Activated CD8-positive, alpha-beta T cell treated with anti-CD3 and anti-CD28 coated beads for 36 hours (primary cell): ENCODE results near the gene PLCB2. TPM values are rescaled to one million over a fixed set of nuclear protein-coding genes. Genes with fewer than 3 reads are reported as not detected.

Source experiments
- ATAC-seq: fragments of 200-7000 bp; cut with Tn5 transposase; one replicate; pipeline ENCODE4 v1.10.0; 2021; ENCODE audit warnings: mild to moderate bottlenecking, moderate library complexity
- CTCF ChIA-PET: fragments of 350-600 bp; sonication (Branson Sonifier 250); formaldehyde crosslinking; loops from one replicate; lab custom pipeline; 2021; ENCODE audit warnings: antibody characterized with exemption; lab: Charles Lee
- POLR2A ChIA-PET: fragments of 350-600 bp; sonication (Branson Sonifier 250); formaldehyde crosslinking; loops from one replicate; lab custom pipeline; 2021; ENCODE audit warnings: antibody characterized with exemption; lab: Charles Lee
- DNase-seq: peaks from one replicate; pipeline ENCODE4 v3.0.0-alpha.2; 2020
- H3K27ac Mint-ChIP-seq: one replicate; pipeline ENCODE4 v1.8.0; 2021; ENCODE audit warnings: mild to moderate bottlenecking, mixed read lengths
- H3K27me3 Mint-ChIP-seq: one replicate; pipeline ENCODE4 v1.8.0; 2021; ENCODE audit warnings: mixed read lengths
- H3K36me3 Mint-ChIP-seq: one replicate; pipeline ENCODE4 v1.8.0; 2021; ENCODE audit warnings: low read depth, mixed read lengths
- H3K4me1 Mint-ChIP-seq: one replicate; pipeline ENCODE4 v1.8.0; 2021; ENCODE audit warnings: low read depth, mixed read lengths
- H3K4me3 Mint-ChIP-seq: one replicate; pipeline ENCODE4 v1.8.0; 2021; ENCODE audit warnings: mild to moderate bottlenecking, moderate library complexity, mixed read lengths
- H3K9me3 Mint-ChIP-seq: one replicate; pipeline ENCODE4 v1.8.0; 2021; ENCODE audit warnings: mixed read lengths
- CTCF ChIP-seq: fragments of 200-600 bp; IDR thresholded peaks from one replicate; pipeline ENCODE4 v1.8.0; 2022; ENCODE audit warnings: antibody characterized with exemption, mild to moderate bottlenecking
- intact Hi-C: fragments of 100-400 bp; cut with micrococcal nuclease; formaldehyde crosslinking; loops from one replicate; pipeline ENCODE4 v1.10.0; 2022
- total RNA-seq, 2 experiments: library from RNA; stranded (reverse); gene quantifications; one replicate each; pipeline ENCODE4 v1.2.3, GENCODE V29; 2021

PLCB2 gene
- total RNA-seq, 2 experiments from 2014 or later: 44.6 to 58.8 TPM

- H3K27me3 Mint-ChIP-seq: no peaks in the 10 kb centered on the region
- intact Hi-C loops: no loop called here
- TF ChIP-seq CTCF: no peak
- H3K27ac Mint-ChIP-seq: no peak overlapping the region
- ChIA-PET POLR2A (interaction anchor here (1.3 kb wide), 2 partner anchors 12 to 17 kb away, joined by 3 read pairs; partner anchors contain the start of gene CCDC9B), CTCF (interaction anchor here (1.2 to 9.1 kb wide), 10 partner anchors 9 to 111 kb away, joined by 3 to 201 read pairs (median 6); partner anchors contain the start of gene CCDC9B)
- no peak overlapping the region for H3K4me3 Mint-ChIP-seq
- H3K9me3 Mint-ChIP-seq: no peaks in the 10 kb centered on the region
- H3K4me1 Mint-ChIP-seq: peaks cover 23% of the 10 kb centered on the region
- ATAC-seq (no peak), DNase-seq (no peak)
- peaks cover 6% of the 10 kb centered on the region for H3K36me3 Mint-ChIP-seq
Observed at GRCh38 chr15:40328751-40329150, 21.0 kb upstream of the PLCB2 start.

GRCh38 chr15:40328176-40328575, 20.4 kb upstream of the PLCB2 start:
- no peaks in the 10 kb centered on the region for H3K9me3 Mint-ChIP-seq
- no peak for TF ChIP-seq CTCF
- POLR2A ChIA-PET: interaction anchor here (1.3 kb wide), 2 partner anchors 12 to 16 kb away, joined by 3 read pairs; partner anchors contain the start of gene CCDC9B

GRCh38 chr15:40327457-40327856, 19.7 kb upstream of the PLCB2 start:
- Mint-ChIP-seq H3K27ac (no peak overlapping the region), H3K4me1 (peaks cover 21% of the 10 kb centered on the region), H3K4me3 (no peak overlapping the region), H3K27me3 (no peaks in the 10 kb centered on the region), H3K9me3 (no peaks in the 10 kb centered on the region), H3K36me3 (peaks cover 6% of the 10 kb centered on the region)
- ChIA-PET CTCF (interaction anchor here (1.0 to 9.1 kb wide), 13 partner anchors 8 to 110 kb away, joined by 3 to 201 read pairs (median 4); partner anchors contain the start of genes ANKRD63, CCDC9B and PLCB2), POLR2A (interaction anchor here (1.5 to 1.8 kb wide), 2 partner anchors 17 to 19 kb away, joined by 3 to 4 read pairs; no protein-coding TSS in a partner anchor)
- intact Hi-C loops: no loop called here
- ATAC-seq: no peak
- no peak for DNase-seq
- no peak for TF ChIP-seq CTCF

More at GRCh38 chr15:40328176-40328575, 20.4 kb upstream of the PLCB2 start:
- intact Hi-C loops: no loop called here
- CTCF ChIA-PET: interaction anchor here (1.0 to 9.1 kb wide), 13 partner anchors 8 to 111 kb away, joined by 3 to 201 read pairs (median 5); partner anchors contain the start of genes ANKRD63, CCDC9B and PLCB2
- Mint-ChIP-seq H3K4me1 (peaks cover 20% of the 10 kb centered on the region), H3K4me3 (no peak overlapping the region), H3K27me3 (no peaks in the 10 kb centered on the region), H3K27ac (no peak overlapping the region), H3K36me3 (peaks cover 6% of the 10 kb centered on the region)
- DNase-seq (no peak), ATAC-seq (no peak)

- Mint-ChIP-seq H3K4me3 (no peak overlapping the region), H3K27me3 (no peaks in the 10 kb centered on the region), H3K27ac (no peak overlapping the region), H3K4me1 (peaks cover 31% of the 10 kb centered on the region), H3K9me3 (no peaks in the 10 kb centered on the region), H3K36me3 (peaks cover 6% of the 10 kb centered on the region)
- CTCF ChIA-PET: interaction anchor here (0.7 to 9.1 kb wide), 13 partner anchors 11 to 282 kb away, joined by 3 to 201 read pairs (median 5); partner anchors contain the start of genes CCDC9B and PLCB2
- no peak for TF ChIP-seq CTCF
- ATAC-seq: no peak
- POLR2A ChIA-PET: interaction anchor here (1.8 to 5.5 kb wide), 4 partner anchors 9 to 19 kb away, joined by 4 to 37 read pairs (median 6); partner anchors contain the start of gene PLCB2
- no peak for DNase-seq
- intact Hi-C loops: no loop called here
Observed at GRCh38 chr15:40325700-40326099, 18.0 kb upstream of the PLCB2 start.

GRCh38 chr15:40325188-40325587, 17.5 kb upstream of the PLCB2 start:
- Mint-ChIP-seq H3K4me1 (peaks cover 31% of the 10 kb centered on the region), H3K9me3 (no peaks in the 10 kb centered on the region), H3K27me3 (no peaks in the 10 kb centered on the region), H3K36me3 (peaks cover 6% of the 10 kb centered on the region), H3K4me3 (peak overlapping the region; percentile 71), H3K27ac (no peak overlapping the region)
- DNase-seq (no peak), ATAC-seq (no peak)
- no peak for TF ChIP-seq CTCF
- ChIA-PET POLR2A (interaction anchor here (1.8 to 5.5 kb wide), 3 partner anchors 9 to 17 kb away, joined by 5 to 37 read pairs (median 6); partner anchors contain the start of gene PLCB2), CTCF (interaction anchor here (0.7 to 9.1 kb wide), 12 partner anchors 15 to 281 kb away, joined by 3 to 201 read pairs (median 5); partner anchors contain the start of genes BAHD1, CCDC9B and PLCB2)
- intact Hi-C loops: no loop called here
